GM21786 (cell line): Measurements from ENCODE around the gene RHPN2.
"Not testable (repeated sequence)": the region's sequence is repeated elsewhere in the genome, so short reads cannot be mapped to it uniquely, and the experiment has no call there.

Source experiments
- ATAC-seq: cut with Tn5 transposase; IDR thresholded peaks from one replicate; pipeline ENCODE4 v1.9.1; 2021; ENCODE audit not compliant: unreplicated experiment

The RHPN2 gene

DNA sequence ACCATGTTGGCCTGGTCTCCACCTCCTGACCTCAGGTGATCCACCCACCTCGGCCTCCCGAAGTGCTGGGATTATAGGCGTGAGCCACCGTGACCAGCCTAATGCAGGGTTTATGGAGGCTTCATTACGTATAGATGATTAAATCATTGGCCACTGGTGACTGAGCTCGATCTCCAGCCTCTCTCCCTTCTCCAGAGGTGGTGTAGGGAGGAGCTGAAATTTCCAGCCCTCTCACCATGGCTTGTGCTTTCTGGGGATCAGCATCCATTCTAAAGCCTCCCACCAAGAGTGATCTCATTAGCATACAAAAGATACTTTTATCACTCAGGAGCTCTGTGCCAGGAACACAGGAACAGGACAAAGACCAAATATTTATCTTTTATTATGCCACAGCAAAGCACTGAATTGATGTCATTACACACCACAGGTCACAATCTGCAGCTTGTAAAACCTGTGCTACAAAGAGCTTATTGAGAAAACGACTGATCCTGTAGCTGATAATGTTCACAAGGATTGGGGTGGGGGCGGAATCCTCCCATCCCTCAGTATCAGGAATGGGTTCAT is 32.4 kb downstream of the RHPN2 start:
- ATAC-seq = no peak

DNA sequence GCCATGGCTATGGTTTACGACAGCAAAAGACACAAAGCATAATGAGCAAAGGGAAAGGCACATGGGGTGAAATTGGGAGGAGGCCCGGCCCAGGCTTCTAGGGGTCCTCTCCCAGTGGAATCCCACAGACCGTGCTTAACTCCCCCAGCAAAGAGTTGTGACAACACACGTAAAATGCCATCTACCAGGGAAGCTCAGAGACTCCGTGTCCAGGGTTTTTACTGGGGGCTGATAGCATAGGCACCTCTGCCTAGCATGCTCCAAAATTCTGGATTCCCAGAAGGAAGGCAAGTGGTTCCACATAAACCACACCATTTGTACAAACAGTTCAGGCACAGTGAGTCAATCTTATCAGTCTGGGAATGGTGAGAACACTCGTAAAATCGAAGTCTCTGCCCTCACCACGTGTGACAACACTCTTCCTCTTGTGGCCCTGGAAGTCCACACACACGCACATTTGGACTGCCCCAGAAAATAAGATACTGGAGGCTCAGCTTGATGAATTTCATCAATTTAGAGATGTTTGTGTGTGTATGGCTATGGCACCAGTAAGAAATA is 34.9 kb downstream of the RHPN2 start:
- no peak for ATAC-seq

GRCh38 chr19:33026602-33027001 is 38.1 kb downstream of the RHPN2 start:
- ATAC-seq = not testable (repeated sequence)

DNA sequence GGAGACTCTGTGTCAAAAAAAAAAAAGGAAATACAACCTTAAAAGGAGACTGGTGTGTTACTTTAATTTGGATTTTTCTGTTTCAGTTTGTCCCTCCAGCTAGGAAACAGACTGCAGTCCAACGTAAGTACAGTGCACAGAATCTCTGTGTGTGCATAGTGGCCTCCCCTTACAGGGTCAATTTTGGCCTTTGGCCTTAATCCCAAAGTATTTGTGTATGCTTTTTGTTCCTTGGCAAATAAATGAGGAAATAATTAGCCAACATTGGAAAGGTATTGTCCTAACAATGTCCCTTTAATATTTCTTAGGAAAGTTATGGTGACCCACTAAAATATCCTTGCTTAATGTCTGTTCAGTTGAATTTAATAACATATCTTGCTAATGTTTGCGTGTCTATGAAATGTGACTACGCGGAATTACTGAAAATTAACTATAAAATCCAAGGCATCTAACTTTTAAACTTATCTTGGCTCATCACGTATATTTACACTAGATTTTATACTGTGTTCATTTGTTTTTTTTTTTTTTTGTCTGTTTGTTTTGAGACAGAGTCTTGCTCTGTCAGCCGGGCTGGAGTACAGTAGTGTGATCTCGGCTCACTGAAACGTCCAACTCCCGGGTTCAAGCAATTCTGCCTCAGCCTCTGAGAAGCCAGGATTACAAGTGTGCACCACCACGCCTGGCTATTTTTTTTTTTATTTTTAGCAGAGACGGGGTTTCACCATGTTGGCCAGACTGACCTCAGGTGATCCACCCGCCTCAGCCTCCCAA is 39.0 kb downstream of the RHPN2 start:
- not testable (repeated sequence) for ATAC-seq

DNA sequence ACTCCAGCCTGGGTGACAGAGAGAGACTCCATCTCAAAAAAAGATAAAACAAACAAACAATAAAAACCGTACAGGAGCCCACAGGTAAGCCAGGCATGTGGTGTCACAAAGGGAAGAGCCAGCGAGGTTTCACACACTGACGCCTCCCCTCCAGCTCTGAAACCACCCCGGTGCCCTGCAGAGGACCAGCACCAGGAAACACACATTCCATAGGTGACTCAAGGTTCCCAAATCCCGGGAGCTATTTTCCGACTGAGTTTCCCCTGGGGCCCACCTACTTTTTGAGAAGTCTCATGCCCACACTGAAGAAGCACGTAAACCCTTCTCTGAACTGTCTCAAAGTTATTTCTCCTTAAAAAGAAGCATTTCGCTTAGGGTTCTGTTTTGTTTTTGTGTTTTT is 40.3 kb downstream of the RHPN2 start:
- no peak for ATAC-seq

DNA sequence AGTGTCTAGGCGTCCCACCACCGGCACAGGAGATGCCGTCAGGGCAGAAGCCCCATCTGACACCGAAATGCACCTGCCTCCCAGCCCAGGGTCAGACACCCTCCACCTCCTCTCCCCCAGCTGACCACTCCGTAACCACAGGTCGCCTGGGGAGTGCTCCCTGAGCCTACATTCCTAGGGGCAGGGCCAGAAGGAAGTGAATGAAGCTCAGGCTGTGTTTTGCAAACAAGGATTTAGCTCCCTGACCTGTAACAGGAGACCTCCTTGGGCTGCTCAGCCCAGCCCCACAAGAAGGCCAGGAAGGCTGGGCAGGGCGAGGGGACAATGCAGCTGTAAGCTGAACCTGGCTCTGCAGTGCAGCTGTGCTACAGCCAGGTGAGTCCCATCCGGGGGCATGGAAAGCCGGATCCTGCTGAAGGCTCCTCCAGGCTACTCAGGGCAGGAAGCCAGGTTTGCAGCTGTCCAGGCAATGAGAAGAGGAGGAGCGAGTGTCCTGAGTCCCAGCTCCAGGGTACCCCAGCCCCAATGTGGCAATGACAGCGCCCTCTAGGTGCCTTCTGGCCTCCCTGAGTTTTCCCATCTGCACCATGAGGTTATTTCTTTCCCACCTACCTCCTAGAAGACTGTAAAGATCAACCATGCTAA is 42.1 kb downstream of the RHPN2 start:
- no peak for ATAC-seq

DNA sequence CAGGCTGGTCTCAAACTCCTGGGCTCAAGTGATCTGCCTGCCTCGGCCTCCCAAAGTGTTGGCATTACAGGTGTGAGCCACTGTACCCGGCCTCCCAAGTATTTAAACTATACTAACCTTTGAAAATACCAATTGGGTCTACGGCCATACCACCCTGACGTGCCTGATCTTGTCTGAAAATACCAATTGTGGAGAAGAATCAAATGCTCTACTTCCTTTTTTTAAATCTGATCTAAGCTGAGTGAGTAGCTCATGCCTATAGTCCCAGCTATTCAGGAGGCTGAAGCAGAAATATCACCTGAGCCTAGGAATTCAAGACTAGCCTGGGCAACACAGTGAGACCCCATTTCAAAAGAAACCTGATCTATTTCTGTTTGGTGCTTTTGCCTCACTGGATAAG is 53.8 kb downstream of the RHPN2 start:
- ATAC-seq = not testable (repeated sequence)

DNA sequence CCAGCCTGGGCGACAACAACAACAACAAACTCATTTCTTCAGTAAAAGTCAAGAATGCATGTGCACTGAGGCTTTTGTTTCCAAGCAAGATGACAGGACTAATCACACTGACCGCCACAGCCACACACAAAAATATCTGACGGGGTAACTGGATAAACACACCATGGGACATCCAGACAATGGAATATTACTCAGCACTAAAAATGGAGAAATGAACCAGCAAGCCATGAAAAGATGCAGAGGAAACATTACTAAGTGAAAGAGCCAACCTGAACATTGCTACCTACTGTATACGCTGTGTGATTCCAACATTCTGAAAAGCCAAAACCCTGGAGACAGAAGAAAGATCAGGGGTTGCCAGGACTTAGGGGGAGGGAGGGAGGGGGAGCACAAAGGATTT is 56.0 kb downstream of the RHPN2 start:
- ATAC-seq = no peak

DNA sequence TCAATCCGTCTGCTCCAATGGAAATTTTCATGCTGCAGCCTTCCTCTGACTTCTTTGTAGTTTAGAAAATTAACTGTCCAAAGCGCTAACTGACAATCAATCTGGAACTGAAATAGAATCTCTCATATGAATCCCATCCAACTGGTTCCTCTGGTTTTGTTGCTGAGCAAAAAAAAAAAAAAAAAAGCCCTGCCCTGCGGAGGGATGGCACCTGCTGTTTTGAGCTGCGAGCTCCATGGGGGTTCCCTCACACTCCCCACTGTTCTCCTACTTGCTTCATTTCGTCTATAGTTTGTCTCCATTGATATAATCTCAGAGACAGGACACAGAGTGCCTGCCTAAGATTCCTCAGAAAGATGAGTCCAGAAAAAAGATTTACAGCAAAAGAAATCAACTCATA is 59.2 kb downstream of the RHPN2 start:
- ATAC-seq = no peak

- not testable (repeated sequence) for ATAC-seq
These were observed 61.2 kb downstream of the RHPN2 start for GRCh38 chr19:33003424-33004024.

DNA sequence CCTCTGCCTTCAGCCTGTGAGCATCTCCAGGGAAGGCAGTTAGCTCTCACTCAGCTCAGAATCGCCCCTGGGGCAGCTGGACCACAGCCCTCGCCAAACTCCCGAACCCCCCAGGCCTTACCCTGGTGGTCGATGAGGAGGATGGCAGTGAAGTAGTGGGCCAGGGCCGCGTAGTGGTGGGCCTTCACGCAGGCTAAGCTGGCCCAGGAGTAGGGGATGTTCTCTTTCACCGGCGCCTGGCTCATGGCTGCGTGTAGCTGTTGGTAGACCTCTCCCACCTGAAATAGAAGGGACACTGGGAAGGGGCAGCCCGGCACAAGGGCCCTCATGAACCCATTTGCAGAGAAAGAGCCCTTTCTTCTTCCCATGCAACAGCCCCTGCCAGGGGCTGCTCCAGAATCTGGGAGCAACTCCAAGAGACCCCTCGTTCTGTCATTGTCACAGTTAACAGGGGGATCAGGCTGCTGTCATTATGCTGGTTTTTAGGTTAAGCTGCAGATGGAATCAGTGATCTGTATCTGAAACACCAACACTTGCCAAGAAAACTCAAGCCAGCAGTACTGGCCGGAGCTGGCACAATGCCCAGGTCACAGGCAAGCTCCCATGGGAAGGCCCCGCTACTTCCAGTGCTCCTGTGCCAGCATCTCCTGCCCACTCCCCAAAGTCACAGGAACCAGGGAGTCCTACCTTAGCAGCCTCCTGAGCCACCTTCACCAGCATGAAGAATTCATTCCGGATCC is 62.4 kb downstream of the RHPN2 start:
- ATAC-seq = not testable (repeated sequence)

- no peak for ATAC-seq
These were observed 63.8 kb downstream of the RHPN2 start for GRCh38 chr19:33000910-33001309.

DNA sequence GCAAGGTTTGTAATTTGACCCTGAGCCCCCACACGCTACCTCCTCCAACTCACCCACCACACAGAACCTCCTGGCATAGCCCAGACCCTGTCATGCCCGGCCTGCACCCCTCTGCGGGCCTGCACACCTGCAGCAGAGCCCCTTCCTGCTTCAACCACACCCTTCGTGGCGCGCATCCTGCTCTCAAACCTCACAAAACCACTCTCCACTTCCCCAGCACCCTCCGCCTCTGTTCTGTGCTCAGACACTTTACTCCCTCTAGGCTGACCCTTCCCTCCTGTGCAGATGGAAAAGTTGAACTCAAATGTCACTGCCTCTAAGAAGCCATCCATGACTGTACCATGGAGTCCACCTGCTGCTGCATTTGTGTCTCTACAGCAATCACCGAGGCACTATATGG is 64.2 kb downstream of the RHPN2 start:
- no peak for ATAC-seq

DNA sequence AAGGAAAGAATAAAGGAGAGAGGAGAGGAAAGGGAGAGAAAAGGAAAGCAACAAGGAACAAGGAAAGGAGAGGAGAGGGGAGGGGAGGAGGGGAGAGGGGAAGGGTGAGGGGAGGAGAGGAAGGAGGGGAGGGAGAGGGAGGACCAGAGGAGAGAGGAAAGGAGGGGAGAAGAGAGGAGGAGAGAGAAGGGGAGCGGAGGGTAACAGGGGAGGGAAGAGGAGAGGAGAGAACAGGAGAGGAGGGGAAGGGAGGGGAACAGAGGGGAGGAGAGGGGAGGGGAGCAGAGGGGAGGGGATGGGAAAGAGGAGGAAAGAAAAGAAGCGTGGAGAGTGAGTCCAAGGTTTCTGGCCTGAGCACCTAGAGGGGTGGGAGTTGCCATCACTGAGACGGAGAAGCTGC is 66.0 kb downstream of the RHPN2 start:
- no peak for ATAC-seq

DNA sequence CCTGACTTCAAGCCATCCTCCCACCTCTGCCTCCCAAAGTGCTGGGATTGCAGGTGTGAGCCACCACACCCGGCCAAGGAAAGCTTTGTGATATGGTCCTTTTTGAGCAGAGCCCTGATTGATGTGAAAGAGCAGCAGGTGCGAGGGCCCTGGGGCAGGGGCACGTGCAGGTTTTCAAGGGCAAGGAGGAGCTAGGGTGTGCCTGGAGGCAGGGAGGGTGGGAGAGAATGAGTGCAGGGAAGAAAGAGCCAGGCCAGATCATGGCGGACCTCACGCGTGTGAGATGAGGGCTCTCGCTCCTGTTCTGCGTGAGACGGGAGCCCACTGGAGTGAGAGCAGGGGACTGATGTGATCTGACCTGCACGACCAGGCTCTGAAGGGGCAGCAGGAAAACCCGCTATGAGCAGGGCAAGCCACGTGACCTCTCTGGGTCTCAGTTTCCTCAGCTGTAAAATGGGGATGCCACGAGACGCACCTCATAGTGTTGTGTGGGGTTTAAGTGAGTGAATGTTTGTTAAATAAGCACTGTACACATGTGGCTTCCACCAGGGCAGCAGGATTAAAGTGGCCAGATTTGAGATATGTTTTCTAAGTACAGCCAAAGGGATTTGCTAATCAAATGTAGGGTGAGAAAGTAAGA is 66.9 kb downstream of the RHPN2 start:
- ATAC-seq = no peak

DNA sequence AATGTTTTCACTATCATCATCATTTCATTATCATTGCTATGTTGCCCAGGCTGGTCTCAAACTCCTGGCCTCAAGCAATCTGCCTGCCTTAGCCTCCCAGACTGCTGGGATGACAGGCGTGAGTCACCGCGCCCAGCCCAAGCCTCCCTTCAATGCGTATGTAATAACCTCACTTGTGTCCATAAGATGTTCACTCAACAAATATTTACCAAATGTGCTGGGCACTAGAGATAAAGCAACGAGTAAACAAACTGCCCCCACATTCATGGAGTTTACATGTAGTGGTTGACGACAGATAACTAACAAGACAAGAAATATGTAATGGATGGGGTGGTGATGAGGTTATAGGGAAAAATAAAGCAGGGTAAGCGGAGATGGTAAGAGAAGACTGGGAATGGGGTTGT is 67.6 kb downstream of the RHPN2 start:
- not testable (repeated sequence) for ATAC-seq

DNA sequence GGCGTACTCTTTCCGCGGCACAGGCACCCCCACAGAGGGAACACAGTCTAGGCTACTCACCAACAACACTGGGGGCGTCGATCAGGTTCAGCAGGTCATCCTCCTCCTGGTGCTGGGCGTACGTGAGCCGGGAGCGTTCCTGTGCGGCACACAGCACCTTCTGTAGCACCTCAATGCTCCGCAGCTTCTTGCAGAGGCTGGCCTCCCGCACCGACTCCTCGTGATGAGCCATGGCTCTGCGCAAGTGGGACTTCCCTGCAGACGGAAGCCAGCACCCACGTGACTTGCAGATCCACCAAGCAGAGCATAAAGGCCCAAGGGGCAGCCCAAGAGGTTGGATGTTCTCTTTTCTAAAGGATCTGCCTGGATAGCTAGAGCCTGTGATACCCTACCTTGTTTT is 68.7 kb downstream of the RHPN2 start:
- ATAC-seq = not testable (repeated sequence)

DNA sequence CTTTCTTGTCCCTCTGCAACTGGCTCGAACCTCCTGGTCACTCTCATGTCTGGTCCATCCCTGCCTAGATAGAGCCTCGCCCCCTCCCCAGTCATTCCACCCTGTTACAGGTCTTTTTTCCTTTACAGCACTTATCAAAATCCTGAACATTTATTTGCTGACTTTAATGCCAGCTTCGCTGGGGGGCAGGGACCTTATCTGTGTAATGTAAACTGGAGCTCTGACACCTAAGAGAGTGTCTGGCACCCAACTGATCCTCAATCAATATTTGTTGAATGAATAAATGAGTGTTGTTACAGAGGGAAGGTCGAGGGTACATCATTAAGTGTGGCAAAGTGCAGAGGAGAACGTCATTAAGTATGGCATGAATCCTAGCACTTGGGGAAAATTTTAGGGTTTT is 76.0 kb downstream of the RHPN2 start:
- ATAC-seq = no peak

GRCh38 chr19:32988254-32988653 is 76.4 kb downstream of the RHPN2 start:
- ATAC-seq = not testable (repeated sequence)

- not testable (repeated sequence) for ATAC-seq
These were observed 82.2 kb downstream of the RHPN2 start for GRCh38 chr19:32982488-32982887.
